Heart right ventricle (tissue), 16 donors: ENCODE results near the gene CIT. TPM values are rescaled to one million over a fixed set of nuclear protein-coding genes. Genes with fewer than 3 reads are reported as not detected.

Experiments
- ATAC-seq, 8 donors: fragments of 200-7000 bp; cut with Tn5 transposase; one replicate each; pipeline ENCODE4 v1.9.1; 2020; ENCODE audit warnings: mild to moderate bottlenecking in 8 of 8, moderate library complexity in 8 of 8, moderate number of reproducible peaks in 1 of 8
- DNase-seq, 2 donors: peaks; one replicate each; pipeline ENCODE4 v3.0.0-alpha.2; 2020
- H3K27ac ChIP-seq, 10 donors: fragments of 200-600 bp; sonication (generic) in 2 of 10; one replicate each; pipeline versions ENCODE4 v1.5.0 to v1.8.0; 2020 to 2022; ENCODE audit warnings: mild to moderate bottlenecking in 3 of 10
- H3K27me3 ChIP-seq, 7 donors: fragments of 200-600 bp; one replicate each; pipeline ENCODE4 v1.8.0; 2021 to 2022; ENCODE audit warnings: mild to moderate bottlenecking in 2 of 7
- H3K36me3 ChIP-seq, 9 donors: fragments of 200-600 bp; sonication (generic) in 1 of 9; one replicate each; pipeline versions ENCODE4 v1.5.0 to v1.8.0; 2020 to 2022; ENCODE audit warnings: mild to moderate bottlenecking in 2 of 9
- H3K4me1 ChIP-seq, 9 donors: fragments of 200-600 bp; sonication (generic) in 1 of 9; one replicate each; pipeline versions ENCODE4 v1.5.0 to v1.8.0; 2020 to 2022; ENCODE audit warnings: mild to moderate bottlenecking in 4 of 9
- H3K4me3 ChIP-seq, 10 donors: fragments of 200-600 bp; sonication (generic) in 2 of 10; one replicate each; pipeline versions ENCODE4 v1.5.0 to v1.8.0; 2020 to 2022; ENCODE audit warnings: mild to moderate bottlenecking in 7 of 10, moderate library complexity in 2 of 10
- H3K9me3 ChIP-seq, 11 donors: fragments of 200-600 bp in 10 of 11; sonication (generic) in 2 of 11; one replicate each; pipeline versions ENCODE4 v1.5.0 to v1.8.0; 2013 to 2022; ENCODE audit warnings: mild to moderate bottlenecking in 2 of 11, control low read depth in 1 of 11, moderate library complexity in 1 of 11
- WGBS, 2 donors: extraction: QIAGEN DNeasy Blood & Tissue Kit; methylation state at CpG; one replicate each; pipeline ENCODE4 v1.1.7; 2013; ENCODE audit warnings: inconsistent platforms in 1 of 2; 5-methylcytosine and 5-hydroxymethylcytosine counted together
- intact Hi-C, 10 donors: fragments of 100-400 bp; cut with DNase I; formaldehyde crosslinking; loops; one replicate each; pipeline versions ENCODE4 v1.11.1 to v1.14.2; 2022
- polyA plus RNA-seq, 2 donors: library from polyadenylated mRNA; stranded (reverse); fragments of 200-250 nt; gene quantifications; one replicate each; pipeline ENCODE4 v1.2.3, GENCODE V29; 2013
- total RNA-seq, 10 donors: library from RNA; stranded (reverse); fragmentation: NEBNext Ultra II Directional in 3 of 10; extraction: Animal tissue kit (Norgen Biotek cat#: 25700) in 3 of 10; gene quantifications; one replicate each; pipeline versions ENCODE4 v1.2.1 to v1.2.4, GENCODE V29; 2021 to 2023
- TF ChIP-seq, protein P1 (sequence below), 9 donors: fragments of 200-600 bp; sonication (generic) in 2 of 9; IDR thresholded peaks; one replicate each; pipeline versions ENCODE4 v1.5.0 to v1.8.0; 2021 to 2022; ENCODE audit warnings: antibody characterized with exemption in 9 of 9, mild to moderate bottlenecking in 5 of 9, moderate library complexity in 1 of 9
- donor health status: Arrhythmogenic right ventricular cardiomyopathy.
- donor health status: ischemic (EF 13 %, LVEDD 7.1; RV severe dilation, severe dysfunction).
- donor health status: healthy with polysubstance abuse.
- donor health status: DM: no; HTN: yes; CAD: no.
- donor health status: DM: no; HTN: no; CAD: no.
- donor health status: ischemic (EF 25% LVEDD 6.9; RV normal size, moderate dysfunction).
- donor health status: ischemic (EF 25% LVEDD 5.7; RV mildly dilated, moderate dysfunction).
- donor health status: healthy.
- donor health status: DM: yes; HTN: yes; CAD: no.
- donor health status: Ischemic cardiomyopathy.
- donor health status: ischemic (EF 35%, LVEDD 5.7; RV mildly dilated, moderate dysfunction).
- donor health status: nonischemic (EF 11% LVEDD 7.7; RV severe dilation, severe dysfunction).
- donor health status: DM: yes; HTN: yes; CAD: no.
- donor health status: PGD.
- donor health status: ischemic (EF 29% LVEDD 5.4; RV normal size, mild dysfunction).
- donor health status: nonischemic (EF 23%, LVEDD 6.1; RV moderate dilation, normal function).

CIT gene
- total and polyA plus RNA-seq, 12 donors = 0.20 to 7.0 (median 0.92) TPM

DNA sequence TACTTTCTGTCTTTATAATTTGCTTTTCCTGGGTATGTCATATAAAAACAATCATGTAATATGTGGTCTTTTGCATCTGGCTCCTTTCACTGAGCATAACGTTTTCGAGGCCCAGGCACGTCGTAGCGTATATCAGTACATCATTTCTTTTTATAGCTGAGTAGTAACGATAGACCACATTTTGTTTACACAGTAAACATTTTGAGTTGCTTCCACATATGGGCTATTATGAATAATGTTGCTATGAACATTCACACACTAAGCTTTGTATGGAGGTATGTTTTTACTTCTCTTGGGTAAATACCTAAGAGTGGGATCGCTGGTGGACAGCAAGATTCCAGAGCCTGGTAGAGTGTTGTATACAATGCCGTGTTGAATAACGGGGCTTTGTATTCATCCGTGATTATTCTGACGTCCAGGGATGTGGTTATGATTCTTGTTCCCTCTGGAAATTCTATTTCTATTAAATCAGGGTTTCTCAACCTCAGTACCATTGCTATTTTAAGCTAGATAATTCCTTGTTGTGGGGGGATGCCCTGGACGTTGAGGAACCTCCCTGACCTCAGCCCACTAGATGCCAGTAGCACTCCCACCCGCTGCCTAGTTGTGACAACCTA, 38.9 kb upstream of the CIT start:
- TF ChIP-seq, protein P1, sequence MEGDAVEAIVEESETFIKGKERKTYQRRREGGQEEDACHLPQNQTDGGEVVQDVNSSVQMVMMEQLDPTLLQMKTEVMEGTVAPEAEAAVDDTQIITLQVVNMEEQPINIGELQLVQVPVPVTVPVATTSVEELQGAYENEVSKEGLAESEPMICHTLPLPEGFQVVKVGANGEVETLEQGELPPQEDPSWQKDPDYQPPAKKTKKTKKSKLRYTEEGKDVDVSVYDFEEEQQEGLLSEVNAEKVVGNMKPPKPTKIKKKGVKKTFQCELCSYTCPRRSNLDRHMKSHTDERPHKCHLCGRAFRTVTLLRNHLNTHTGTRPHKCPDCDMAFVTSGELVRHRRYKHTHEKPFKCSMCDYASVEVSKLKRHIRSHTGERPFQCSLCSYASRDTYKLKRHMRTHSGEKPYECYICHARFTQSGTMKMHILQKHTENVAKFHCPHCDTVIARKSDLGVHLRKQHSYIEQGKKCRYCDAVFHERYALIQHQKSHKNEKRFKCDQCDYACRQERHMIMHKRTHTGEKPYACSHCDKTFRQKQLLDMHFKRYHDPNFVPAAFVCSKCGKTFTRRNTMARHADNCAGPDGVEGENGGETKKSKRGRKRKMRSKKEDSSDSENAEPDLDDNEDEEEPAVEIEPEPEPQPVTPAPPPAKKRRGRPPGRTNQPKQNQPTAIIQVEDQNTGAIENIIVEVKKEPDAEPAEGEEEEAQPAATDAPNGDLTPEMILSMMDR (IDR thresholded peaks at IDR 0.05) = no peak
- Histone ChIP-seq H3K4me3 (no peak overlapping the region), H3K9me3 (no peaks in the 10 kb centered on the region), H3K27ac (no peak overlapping the region), H3K4me1 (no peaks in the 10 kb centered on the region), H3K36me3 (no peaks in the 10 kb centered on the region), H3K27me3 (peaks cover 0 to 16% (median 0%) of the 10 kb centered on the region in 7 donors)
- DNase-seq (no peak), ATAC-seq (no peak)
- intact Hi-C loops = no loop called here
- WGBS, 2 donors = 78 to 79% methylated on average over 13 of the region's 13 CpGs

DNA sequence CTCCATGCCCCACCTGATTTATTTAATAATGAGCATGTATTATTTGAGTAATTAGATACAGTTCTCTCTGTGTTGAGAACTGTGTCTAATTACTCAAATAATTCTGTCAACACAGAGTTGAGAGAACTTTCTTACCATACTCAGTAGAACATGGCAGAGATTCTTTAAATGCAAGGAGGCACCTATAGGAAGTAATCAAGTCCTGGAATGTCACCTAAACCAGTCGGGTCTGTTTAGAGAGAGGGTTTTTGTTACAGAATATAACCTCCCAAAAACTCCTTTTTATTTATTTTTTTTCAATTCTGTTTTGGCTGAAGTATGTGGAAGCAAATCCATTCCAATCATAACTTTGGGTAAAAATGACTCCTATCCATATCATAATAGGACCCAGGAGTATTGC, 37.5 kb upstream of the CIT start:
- no peak overlapping the region for H3K4me3 ChIP-seq
- H3K4me1 ChIP-seq = no peaks in the 10 kb centered on the region
- H3K27ac ChIP-seq = no peak overlapping the region
- no peak for ATAC-seq
- intact Hi-C loops = no loop called here
- WGBS, 2 donors = 40 to 46% methylated on average over 1 of the region's 1 CpG
- H3K36me3 ChIP-seq = no peaks in the 10 kb centered on the region
- H3K9me3 ChIP-seq = no peaks in the 10 kb centered on the region
- DNase-seq = no peak
- TF ChIP-seq, protein P1 (IDR thresholded peaks at IDR 0.05) = no peak
- H3K27me3 ChIP-seq = peaks cover 0 to 7% (median 0%) of the 10 kb centered on the region in 7 donors

DNA sequence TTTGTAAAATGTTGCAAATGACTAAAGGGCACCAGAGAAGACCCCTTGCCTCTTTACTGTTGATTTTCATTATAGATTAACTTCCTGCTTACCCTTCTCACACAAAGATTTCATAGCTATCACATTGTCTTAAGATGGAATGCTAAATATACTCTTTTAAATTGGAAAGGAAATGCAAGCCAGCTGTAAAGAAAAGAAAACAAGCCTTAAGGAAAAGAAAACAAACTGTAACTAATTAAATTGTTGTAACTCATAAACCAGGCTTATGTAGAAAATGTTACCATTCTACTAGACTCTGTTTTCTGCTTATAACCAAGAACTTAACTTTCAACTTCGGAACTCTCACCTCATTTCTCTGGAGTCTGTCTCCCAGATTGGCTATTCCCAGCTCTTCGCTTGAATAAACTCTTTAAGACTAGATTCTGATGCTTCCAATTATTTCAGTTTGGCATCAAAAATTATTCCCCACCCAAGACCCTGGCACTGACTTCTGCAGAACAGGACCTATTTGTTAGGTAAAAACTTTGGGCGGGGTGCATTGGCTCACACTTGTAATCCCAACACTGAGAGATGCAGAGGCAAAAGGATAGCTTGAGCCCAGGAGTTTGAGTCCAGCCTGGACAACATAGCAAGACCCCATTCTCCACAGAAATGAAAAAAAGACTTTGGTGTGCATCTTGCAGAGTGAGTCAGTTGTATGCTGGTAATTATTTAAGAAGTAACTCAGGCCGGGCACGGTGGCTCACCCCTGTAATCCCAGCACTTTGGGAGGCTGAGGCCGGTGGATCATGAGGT, 36.6 kb upstream of the CIT start:
- Histone ChIP-seq H3K36me3 (no peaks in the 10 kb centered on the region), H3K4me1 (no peaks in the 10 kb centered on the region), H3K4me3 (no peak overlapping the region), H3K9me3 (no peaks in the 10 kb centered on the region), H3K27ac (no peak overlapping the region), H3K27me3 (peaks cover 0 to 10% (median 0%) of the 10 kb centered on the region in 7 donors)
- 94 to 95% methylated on average over 6 of the region's 6 CpGs for WGBS, 2 donors
- ATAC-seq = no peak
- TF ChIP-seq, protein P1 (IDR thresholded peaks at IDR 0.05) = no peak
- no peak for DNase-seq
- intact Hi-C loops = no loop called here

DNA sequence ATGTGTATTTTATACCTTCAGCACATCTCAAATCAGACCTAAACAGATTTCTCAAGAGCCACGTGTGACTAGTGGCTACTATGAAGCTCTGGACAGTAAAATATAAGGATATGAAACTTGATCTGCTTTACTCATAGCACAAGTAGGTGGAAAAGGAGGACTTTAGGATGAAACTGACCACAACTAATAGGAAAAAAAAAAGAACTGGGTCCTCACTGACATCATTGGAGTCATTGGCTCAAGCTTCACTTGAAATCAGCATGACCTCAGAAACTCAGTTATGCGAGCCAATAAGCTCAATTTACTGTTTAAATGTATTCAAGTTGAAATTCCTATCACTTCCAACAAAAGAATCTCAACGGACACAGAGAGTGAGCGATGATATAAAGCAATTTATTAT, 34.1 kb upstream of the CIT start:
- Histone ChIP-seq H3K4me1 (no peaks in the 10 kb centered on the region), H3K9me3 (no peaks in the 10 kb centered on the region), H3K27me3 (peaks cover 0 to 14% (median 0%) of the 10 kb centered on the region in 7 donors), H3K4me3 (no peak overlapping the region), H3K36me3 (no peaks in the 10 kb centered on the region), H3K27ac (no peak overlapping the region)
- WGBS, 2 donors = 65 to 67% methylated on average over 4 of the region's 4 CpGs
- ATAC-seq = no peak
- TF ChIP-seq, protein P1 (IDR thresholded peaks at IDR 0.05) = no peak
- DNase-seq = no peak
- intact Hi-C loops = no loop called here
